MM.1S (cell line): ENCODE results near the gene FKBP2.

Source experiments
- CTCF ChIP-seq: fragments of 300-600 bp; sonication (generic); IDR thresholded peaks from 2 replicates; pipeline ENCODE4 v1.5.1; 2016; ENCODE audit warnings: antibody characterized with exemption, low read length, mixed read lengths
- EZH2phosphoT487 ChIP-seq: fragments of 300-600 bp; sonication (generic); IDR thresholded peaks from 2 replicates; pipeline ENCODE4 v1.6.1; 2018; ENCODE audit warnings: antibody characterized with exemption, low read length

- no peak for TF ChIP-seq CTCF
- no peak for TF ChIP-seq EZH2phosphoT487
Measured at GRCh38 chr11:64211181-64211872, 29.6 kb upstream of the FKBP2 start.
